ENCODE data around the gene ZBED4. TPM values are rescaled to one million over a fixed set of nuclear protein-coding genes. Genes with fewer than 3 reads are reported as not detected.

ZBED4 gene
- total RNA-seq, 1 experiment from 2014 or later = 23.0 TPM

- H3K27me3 ChIP-seq (ENCODE audit: insufficient read depth, low read length) = no peaks in the 10 kb centered on the region
- TF ChIP-seq CTCF (conservative IDR thresholded peaks at IDR 0.05) = no peak
- no peaks in the 10 kb centered on the region for H4K20me1 ChIP-seq (ENCODE audit: control insufficient read depth, insufficient read depth, insufficient read length)
- no peak overlapping the region for H2AK5ac ChIP-seq (ENCODE audit: insufficient read length, low read length)
- H3T11ph ChIP-seq (ENCODE audit: low read length) = no peak overlapping the region
- H3K23ac ChIP-seq (ENCODE audit: insufficient read length, low read depth, low read length) = no peak overlapping the region
- H4K8ac ChIP-seq (replicated peaks; ENCODE audit: insufficient read length, low read depth, low read length) = no peak overlapping the region
- H2AFZ ChIP-seq (ENCODE audit: low read length) = no peak overlapping the region
- H3K9ac ChIP-seq (ENCODE audit: extremely low read depth, insufficient read length, low read length) = no peak overlapping the region
- H3K9me3 Mint-ChIP-seq = peaks cover 28 to 34% of the 10 kb centered on the region in 2 experiments
- H3K27ac Mint-ChIP-seq = 0 out of 7 replicates have a peak overlapping the region, but pooled peaks of 1 of the 3 experiments have one; percentile 7
- H3K4me3 Mint-ChIP-seq = no peak overlapping the region
- no peak overlapping the region for H4K5ac ChIP-seq (ENCODE audit: insufficient read length, low read depth, low read length)
- peaks cover 13 to 14% of the 10 kb centered on the region in 2 experiments for H3K4me1 Mint-ChIP-seq
- H3K27ac ChIP-seq (ENCODE audit: insufficient read length, low read depth, low read length) = no peak overlapping the region
- H2BK15ac ChIP-seq (ENCODE audit: low read depth, low read length) = no peak overlapping the region
- H3K4me2 ChIP-seq (ENCODE audit: insufficient read depth, insufficient read length, low read length) = no peak overlapping the region
- DNase-seq = no peak
- H4K91ac ChIP-seq (ENCODE audit: insufficient read length, low read depth, low read length) = no peak overlapping the region
- H3K18ac ChIP-seq (ENCODE audit: insufficient read length, low read depth, low read length) = no peak overlapping the region
- no peak overlapping the region for H2BK20ac ChIP-seq (ENCODE audit: low read depth, low read length, poor library complexity, severe bottlenecking)
- no peaks in the 10 kb centered on the region for H3K4me1 ChIP-seq (ENCODE audit: insufficient read depth, low read length)
- no peaks in the 10 kb centered on the region for H3K23me2 ChIP-seq (ENCODE audit: insufficient read length, low read depth, low read length, poor library complexity, severe bottlenecking)
- no peak overlapping the region for H2BK120ac ChIP-seq (ENCODE audit: low read depth, low read length, poor library complexity, severe bottlenecking)
- no peak overlapping the region for H2BK12ac ChIP-seq (ENCODE audit: insufficient read length, low read depth, low read length)
- H3K56ac ChIP-seq (ENCODE audit: insufficient read length, low read depth, low read length) = no peak overlapping the region
- no peak overlapping the region for H3K4ac ChIP-seq (ENCODE audit: low read depth, low read length)
- WGBS (ENCODE audit: extremely low coverage, insufficient read length, low lambda C conversion rate) = no CpG with 5 or more reads among the region's 7 CpGs
- H3K36me3 Mint-ChIP-seq (ENCODE audit: insufficient read depth in 1 of 3, low read depth in 3 of 3) = peaks cover 31 to 40% (median 37%) of the 10 kb centered on the region in 3 experiments
- H2BK5ac ChIP-seq (ENCODE audit: insufficient read length, low read length) = no peak overlapping the region
- H3K27me3 Mint-ChIP-seq (ENCODE audit: low read depth) = no peaks in the 10 kb centered on the region
- no peaks in the 10 kb centered on the region for H3K9me3 ChIP-seq (ENCODE audit: control insufficient read depth, low read depth, low read length)
- peaks cover 28% of the 10 kb centered on the region; the same call in 1 of the 2 replicates for H3K79me2 ChIP-seq (ENCODE audit: insufficient read depth, low read length)
- H3K79me1 ChIP-seq (ENCODE audit: insufficient read depth, low read depth, low read length, poor library complexity, severe bottlenecking) = peaks cover 6% of the 10 kb centered on the region
- H3K14ac ChIP-seq (ENCODE audit: insufficient read depth, low read length) = no peak overlapping the region
Measured at GRCh38 chr22:49863931-49864330, 10.3 kb downstream of the ZBED4 start.

All from H9 (cell line).